HG02763 (cell line): Measurements from ENCODE around the gene UBE2F.

Experiments used
- ATAC-seq: cut with Tn5 transposase; IDR thresholded peaks from one replicate; pipeline ENCODE4 v1.9.1; 2021; ENCODE audit warnings: mild to moderate bottlenecking, moderate library complexity; ENCODE audit not compliant: unreplicated experiment

Gene UBE2F

DNA sequence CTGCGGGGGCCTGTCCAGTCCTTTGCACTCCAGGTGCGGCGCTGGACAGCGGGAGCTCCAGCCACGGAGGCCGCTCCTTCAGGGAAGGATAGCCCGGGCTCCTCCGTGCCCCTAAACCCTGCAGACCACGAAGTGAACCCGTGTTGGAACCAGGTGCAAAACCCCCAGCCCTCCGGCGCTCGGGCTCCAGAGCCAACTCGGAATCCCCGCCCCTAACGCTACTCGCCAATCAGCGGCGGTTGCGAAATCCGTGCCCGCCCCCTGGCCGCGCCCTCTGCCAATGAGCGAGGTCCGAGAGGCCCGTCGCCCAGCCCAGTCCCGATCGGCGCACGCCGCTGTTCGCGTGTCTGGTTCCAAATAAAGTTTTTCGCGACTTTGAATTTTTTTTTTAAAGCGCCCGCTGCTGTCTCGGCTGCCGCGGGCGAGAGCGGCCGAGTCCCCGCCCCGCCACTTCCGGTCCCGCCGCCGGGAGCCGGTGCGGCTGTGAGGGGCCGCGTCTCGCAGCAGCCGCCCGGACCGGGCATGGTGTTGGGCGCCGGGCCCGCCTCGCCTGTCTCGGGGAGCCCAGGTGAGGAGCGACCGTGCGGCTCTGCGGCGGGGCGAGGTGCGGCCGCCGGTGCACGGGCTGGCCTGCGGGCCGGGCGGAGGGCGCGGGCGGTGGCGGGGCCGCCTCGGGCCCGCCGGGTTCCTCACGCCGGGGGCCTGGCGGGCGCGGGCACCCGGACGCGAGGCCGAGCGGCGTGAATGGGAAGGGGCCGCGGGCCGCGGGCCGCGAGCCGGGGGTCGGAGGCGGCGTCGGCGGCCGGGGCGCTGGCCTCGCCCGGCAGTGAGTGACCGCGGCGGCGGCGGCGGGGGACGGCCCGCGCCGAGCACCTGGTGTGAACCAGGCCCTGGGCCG, at the start of gene UBE2F:
Gene UBE2F (plus strand): TSS at position 450 of the 898 bp plus-strand sequence. CDS start 6,094 bp downstream, outside the sequence.
- peak; percentile 96 for ATAC-seq

DNA sequence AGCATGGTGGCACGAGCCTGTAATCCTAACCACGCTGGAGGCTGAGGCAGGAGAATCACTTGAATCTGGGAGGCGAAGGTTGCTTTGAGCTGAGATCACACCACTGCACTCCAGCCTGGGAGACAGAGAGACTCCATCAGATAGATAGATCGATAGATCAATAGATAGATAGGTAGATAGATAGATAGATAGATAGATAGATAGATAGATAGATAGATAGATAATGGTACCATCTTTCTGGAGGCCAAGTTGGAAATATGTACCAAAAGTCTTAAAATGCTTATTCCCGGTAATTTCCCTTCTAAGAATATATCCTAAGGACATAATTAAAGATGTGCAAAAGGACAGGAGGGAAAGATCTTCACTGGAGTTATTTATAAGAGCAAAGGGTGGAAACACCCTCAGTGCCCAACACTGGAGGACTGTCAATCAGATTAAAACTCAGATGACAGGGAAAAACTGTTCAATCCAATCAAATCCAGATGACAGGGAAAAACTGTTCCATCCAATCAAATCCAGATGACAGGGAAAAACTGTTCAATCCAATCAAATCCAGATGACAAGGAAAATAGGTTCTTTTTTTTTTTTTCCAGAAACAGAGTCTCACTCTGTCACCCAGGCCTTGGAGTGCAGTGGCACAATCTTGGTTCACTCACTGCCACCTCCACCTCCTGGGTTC, 49.0 kb upstream of the UBE2F start:
- ATAC-seq: no peak

GRCh38 chr2:237919593-237919992, 47.2 kb upstream of the UBE2F start:
- no peak for ATAC-seq

- no peak for ATAC-seq
Observed at GRCh38 chr2:237920673-237921072, 46.1 kb upstream of the UBE2F start.

DNA sequence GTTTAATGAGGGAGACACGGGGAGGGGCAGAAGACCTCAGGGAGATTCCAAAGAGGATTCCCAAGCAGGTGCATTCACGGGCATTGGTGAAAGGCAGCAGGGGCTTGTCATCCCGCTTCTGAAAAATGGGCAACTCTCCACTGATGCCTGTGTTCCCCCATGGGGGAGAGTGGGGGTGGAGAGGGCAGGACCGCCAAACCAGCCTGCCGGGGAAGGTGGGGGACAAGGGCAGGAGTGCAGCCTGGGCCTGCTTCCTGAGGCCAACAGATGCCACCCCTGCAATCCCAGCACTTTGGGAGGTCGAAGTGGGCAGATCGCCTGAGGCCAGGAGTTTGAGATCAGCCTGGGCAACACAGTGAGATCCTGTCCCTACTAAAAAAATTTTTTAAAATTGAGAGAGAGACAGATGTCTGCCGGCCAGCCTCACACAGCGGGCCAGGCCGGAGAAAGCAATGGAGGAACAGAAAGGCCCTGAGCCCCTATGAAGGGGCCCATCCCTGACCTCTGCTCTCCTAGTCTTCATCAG, 44.8 kb upstream of the UBE2F start:
- ATAC-seq: no peak

DNA sequence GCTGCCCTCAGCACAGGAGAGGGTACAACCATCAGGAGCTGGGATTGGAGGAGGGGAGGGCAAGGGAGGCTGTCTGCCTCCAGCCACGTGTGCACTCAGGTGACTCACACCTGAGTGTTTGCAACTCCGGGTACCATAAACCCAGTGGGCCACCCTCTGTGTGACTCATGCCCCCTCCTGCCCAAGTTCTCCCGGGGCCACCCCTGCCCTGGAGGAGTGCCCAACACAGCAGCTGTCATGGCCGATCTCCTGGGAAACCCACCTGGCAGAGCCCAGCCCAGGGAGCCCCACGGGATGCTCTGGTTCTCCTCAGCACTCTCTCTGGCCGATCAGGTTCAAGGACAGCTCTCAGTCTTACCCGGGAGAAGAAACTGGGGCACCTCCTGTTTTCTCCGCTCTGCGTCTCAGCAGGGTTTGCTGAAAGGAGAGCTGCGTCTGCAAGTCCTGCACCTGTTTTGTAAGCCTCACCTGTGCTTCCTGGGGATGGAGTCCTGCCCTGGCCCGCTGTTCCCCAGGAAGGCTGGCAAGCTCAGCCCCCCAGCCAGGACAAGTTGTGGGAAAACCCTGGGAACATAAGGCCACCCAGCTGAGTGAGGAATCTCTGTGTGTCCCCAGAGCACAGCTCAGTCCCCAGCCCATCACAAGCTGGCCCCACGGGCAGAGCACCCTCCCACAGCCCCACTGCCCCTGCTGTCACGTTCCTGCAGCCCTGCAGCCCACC, 44.0 kb upstream of the UBE2F start:
- ATAC-seq: no peak

- ATAC-seq: peak; percentile 70
Observed at GRCh38 chr2:237923481-237924163, 43.2 kb upstream of the UBE2F start.

DNA sequence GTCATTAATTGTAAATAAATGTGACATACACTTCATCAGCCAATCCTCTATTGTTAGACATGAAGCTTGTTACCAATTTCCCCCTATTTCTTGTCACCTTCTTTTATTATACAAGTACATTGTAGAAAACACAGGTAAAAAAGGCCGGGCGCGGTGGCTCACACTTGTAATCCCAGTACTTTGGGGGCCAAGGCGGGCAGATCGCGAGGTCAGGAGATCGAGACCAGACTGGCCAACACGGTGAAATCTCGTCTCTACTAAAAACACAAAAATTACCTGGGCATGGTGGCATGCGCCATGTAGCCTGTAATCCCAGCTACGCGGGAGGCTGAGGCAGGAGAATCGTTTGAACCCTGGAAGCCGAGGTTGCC, 42.7 kb upstream of the UBE2F start:
- no peak for ATAC-seq

DNA sequence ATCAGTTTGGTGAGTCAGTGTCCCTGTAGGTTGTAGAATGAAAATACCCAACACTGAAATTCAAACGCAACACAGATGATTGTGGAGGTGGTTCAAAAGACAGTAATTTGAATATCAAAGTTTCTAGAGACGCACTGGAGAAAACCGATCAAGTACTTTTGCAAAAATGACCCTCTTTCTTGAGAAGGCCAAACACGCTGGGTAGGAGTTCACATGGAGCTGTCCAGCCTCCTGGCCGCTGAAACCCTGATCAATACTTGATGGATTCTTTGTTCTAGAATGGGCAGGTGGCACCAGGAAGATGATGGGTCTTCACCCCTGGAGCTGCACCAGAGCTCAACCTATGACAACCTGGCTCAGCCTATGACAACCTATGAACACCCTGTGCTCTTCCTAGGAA, 39.7 kb upstream of the UBE2F start:
- no peak for ATAC-seq

DNA sequence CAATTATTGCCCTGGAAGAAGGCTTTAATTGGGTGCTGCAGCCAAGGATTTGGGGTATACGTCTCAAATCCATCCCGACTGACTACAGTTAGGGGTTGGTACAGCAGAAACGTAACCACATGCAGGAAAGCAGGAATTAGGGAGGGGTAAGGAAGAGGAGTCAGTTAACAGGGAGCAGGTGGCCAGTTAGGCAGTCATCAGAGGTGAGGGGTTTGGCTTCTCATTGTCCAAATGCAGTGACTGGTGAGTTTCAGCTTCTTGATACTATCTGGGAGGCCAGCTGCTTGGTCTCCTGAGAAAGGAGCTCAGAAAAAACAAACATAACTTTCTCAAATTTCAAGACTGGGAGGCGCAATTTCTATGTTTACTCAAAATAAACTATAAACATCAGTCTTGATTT, 38.8 kb upstream of the UBE2F start:
- no peak for ATAC-seq

DNA sequence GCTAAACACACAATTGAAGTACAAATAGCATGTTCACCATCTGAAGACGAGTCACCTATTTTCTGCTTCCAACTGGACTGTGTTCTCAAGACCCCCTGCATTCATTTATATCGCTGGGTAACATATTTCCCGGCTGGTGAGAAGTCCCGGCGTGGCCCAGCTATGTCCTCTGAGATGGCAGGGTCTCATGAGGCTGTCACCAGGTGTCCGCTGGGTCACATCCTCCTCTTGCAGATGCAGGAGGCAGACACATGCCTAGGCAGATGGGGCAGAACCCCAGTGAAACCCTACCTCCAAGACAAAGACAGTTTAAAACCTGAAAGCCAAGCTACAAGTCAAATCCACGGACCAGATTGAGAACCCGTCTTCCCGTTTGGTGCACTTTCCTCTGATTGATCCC, 36.8 kb upstream of the UBE2F start:
- ATAC-seq: no peak

- ATAC-seq: no peak
Observed at GRCh38 chr2:237931205-237931721, 35.6 kb upstream of the UBE2F start.

DNA sequence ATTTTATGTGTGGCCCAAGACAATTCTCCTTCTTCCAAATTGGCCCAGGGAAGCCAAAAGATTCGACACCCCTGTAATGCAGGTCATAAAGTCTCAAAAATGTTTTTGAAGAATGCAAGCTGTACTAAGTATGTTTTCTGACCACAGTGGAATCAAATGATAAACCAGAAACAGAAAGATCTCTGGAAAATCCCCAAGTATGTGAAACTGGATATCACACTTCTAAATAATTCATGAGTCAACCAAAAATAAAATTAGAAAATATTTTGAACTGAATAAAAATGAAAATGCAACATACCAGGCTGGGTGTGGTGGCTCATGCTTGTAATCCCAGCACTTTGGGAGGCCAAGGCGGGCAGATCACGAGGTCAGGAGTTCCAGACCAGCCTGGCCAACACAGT, 34.1 kb upstream of the UBE2F start:
- no peak for ATAC-seq

GRCh38 chr2:237934186-237934585, 32.6 kb upstream of the UBE2F start:
- ATAC-seq: no peak

GRCh38 chr2:237935740-237936452, 30.9 kb upstream of the UBE2F start:
- ATAC-seq: no peak

DNA sequence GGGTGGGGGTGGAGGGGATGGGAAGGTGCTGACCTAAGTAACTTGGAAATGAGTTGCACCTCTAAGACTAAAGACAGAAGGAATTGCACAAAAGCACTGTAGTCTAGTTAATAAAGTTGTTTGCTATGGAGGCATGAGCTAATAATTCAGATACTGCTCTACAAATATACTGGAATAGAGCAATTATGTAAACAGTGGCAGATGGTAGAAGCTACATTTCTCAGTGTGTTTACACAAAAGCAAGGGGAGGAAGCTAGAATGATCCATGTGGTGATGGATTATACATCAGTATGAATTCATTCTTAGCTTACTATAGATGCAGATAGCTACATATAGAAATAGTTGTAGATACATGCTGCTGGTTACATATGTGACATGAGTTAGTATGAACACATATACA, 27.6 kb upstream of the UBE2F start:
- ATAC-seq: no peak

DNA sequence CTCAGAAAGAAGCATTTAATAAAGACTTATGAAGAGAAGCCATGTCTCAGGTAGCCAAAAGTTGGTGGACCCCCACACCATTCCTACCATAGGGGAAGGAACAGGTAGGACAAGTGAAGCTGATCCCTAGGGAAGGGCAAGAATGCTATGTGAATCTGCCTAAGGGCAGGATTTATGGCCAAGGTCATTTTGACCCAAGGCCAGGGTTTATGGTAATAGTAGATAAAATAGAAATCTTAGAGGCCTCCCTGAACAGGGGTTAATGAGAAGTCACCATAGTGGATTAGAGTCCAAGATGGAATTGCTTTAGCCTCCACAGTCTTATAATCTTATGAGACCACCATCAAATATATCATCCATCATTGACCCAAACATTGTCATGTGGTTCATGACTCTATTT, 26.0 kb upstream of the UBE2F start:
- ATAC-seq: no peak

DNA sequence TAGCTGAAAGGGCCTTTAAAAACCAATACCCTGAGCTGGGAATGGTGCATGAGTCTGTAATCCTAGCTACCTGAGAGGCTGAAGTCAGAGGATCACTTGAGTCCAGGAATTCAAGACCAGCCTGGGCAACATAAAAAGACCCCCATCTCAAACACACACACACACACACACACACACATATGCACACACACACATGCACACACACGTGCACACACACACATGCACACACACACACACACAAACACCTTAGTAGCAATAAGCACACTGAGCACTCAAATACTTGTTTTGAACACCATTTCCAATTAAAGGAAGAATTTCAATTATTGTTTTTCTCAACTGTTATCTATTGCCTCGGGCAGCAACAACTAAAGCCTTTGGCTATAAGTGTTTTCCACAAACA, 25.6 kb upstream of the UBE2F start:
- no peak for ATAC-seq

GRCh38 chr2:237942513-237942899, 24.3 kb upstream of the UBE2F start:
- no peak for ATAC-seq
